Measurements from ENCODE around the gene BCL11B.
"Not testable (repeated sequence)": the region's sequence is repeated elsewhere in the genome, so short reads cannot be mapped to it uniquely, and the experiment has no call there.

Gene BCL11B

GRCh38 chr14:99186956-99187690 lies 84.9 kb downstream of the BCL11B start:
- Histone ChIP-seq H3K4me2 (ENCODE audit: low read depth, low read length, poor library complexity, severe bottlenecking) (no peak overlapping the region), H3F3A (ENCODE audit: insufficient read depth) (no peaks in the 10 kb centered on the region), H3K79me2 (ENCODE audit: insufficient read depth, low read length) (no peaks in the 10 kb centered on the region), H3K27me3 (ENCODE audit: low read length) (no peaks in the 10 kb centered on the region), H3K27ac (ENCODE audit: low read depth, low read length) (no peak overlapping the region), H3K36me3 (ENCODE audit: low read length) (no peaks in the 10 kb centered on the region), H4K20me1 (ENCODE audit: low read depth, low read length) (no peaks in the 10 kb centered on the region), H3K9ac (ENCODE audit: low read length) (no peak overlapping the region), H3K9me3 (ENCODE audit: insufficient read depth, low read length) (no peaks in the 10 kb centered on the region), H2AFZ (ENCODE audit: low read depth, low read length, severe bottlenecking) (no peak overlapping the region), H3K9me2 (replicated peaks; ENCODE audit: insufficient read depth, low read length) (no peaks in the 10 kb centered on the region), H3K4me3 (ENCODE audit: insufficient read depth, low read length, poor library complexity, severe bottlenecking) (no peak overlapping the region)
- TF ChIP-seq EZH2phosphoT487 (conservative IDR thresholded peaks at IDR 0.05; ENCODE audit: low read length), result no peak
- TF ChIP-seq CTCF (IDR thresholded peaks at IDR 0.05; ENCODE audit: insufficient read depth, low read length, poor library complexity, severe bottlenecking), result no peak

DNA sequence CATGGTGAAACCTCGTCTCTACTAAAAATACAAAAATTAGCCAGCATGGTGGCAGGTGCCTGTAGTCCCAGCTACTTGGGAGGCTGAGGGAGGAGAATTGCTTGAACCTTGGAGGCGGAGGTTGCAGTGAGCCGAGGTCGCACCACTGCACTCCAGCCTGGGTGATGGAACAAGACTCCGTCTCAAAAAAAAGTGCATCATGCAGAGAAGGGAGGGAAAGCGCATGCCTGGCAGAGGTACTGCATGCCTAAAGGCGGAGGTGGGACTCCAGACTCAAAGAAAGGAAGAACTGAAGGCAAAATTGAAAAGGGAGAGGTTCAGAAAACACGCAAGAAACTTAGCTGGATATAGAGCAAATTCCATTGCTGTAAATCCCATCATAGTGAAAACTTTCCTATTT lies 85.7 kb downstream of the BCL11B start:
- H3K4me3 ChIP-seq (ENCODE audit: insufficient read depth, low read length, poor library complexity, severe bottlenecking); H3K27ac ChIP-seq (ENCODE audit: low read depth, low read length); H3F3A ChIP-seq (ENCODE audit: insufficient read depth); H2AFZ ChIP-seq (ENCODE audit: low read depth, low read length, severe bottlenecking); H3K9ac ChIP-seq (ENCODE audit: low read length); H3K9me3 ChIP-seq (ENCODE audit: insufficient read depth, low read length); H3K9me2 ChIP-seq (replicated peaks; ENCODE audit: insufficient read depth, low read length); H3K79me2 ChIP-seq (ENCODE audit: insufficient read depth, low read length); H3K27me3 ChIP-seq (ENCODE audit: low read length); H3K36me3 ChIP-seq (ENCODE audit: low read length); H3K4me2 ChIP-seq (ENCODE audit: low read depth, low read length, poor library complexity, severe bottlenecking); H4K20me1 ChIP-seq (ENCODE audit: low read depth, low read length): not testable (repeated sequence)

DNA sequence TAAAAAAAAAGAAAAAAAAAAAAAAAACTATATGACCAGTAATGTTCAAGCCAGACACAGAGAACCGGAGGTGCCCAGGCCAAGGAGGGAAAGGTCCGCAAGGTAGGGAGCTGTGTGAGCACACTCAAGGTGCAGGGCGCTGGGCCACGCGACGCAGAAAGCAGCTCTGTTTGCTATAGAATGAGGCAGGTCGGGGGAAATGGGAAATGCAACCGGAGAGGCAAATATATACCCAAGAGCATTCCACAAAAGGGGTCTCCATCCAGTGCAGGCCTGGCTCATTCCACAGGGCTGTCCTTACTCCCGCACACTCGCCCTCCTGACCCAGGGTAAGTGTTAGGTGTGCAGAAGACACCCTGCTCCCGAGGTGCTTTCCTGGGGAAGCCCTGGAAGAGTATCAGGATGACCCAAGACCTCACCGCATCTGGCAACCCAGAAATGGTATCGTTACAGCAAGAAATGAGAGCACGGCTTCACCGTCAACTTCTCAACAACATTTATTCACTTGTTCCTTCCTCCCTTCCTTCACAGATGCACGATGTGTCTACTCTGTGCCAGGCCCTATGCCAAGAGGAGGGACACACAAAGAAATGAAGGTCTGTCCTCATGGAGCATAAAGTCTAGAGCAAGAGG lies 86.4 kb downstream of the BCL11B start:
- H3F3A ChIP-seq (ENCODE audit: insufficient read depth), result no peaks in the 10 kb centered on the region
- TF ChIP-seq EZH2phosphoT487 (conservative IDR thresholded peaks at IDR 0.05; ENCODE audit: low read length) (no peak), CTCF (IDR thresholded peaks at IDR 0.05; ENCODE audit: insufficient read depth, low read length, poor library complexity, severe bottlenecking) (no peak)
- H2AFZ ChIP-seq (ENCODE audit: low read depth, low read length, severe bottlenecking), result no peak overlapping the region
- H4K20me1 ChIP-seq (ENCODE audit: low read depth, low read length), result no peaks in the 10 kb centered on the region
- H3K27ac ChIP-seq (ENCODE audit: low read depth, low read length), result no peak overlapping the region
- no peak overlapping the region for H3K4me2 ChIP-seq (ENCODE audit: low read depth, low read length, poor library complexity, severe bottlenecking)
- no peaks in the 10 kb centered on the region for H3K79me2 ChIP-seq (ENCODE audit: insufficient read depth, low read length)
- H3K4me3 ChIP-seq (ENCODE audit: insufficient read depth, low read length, poor library complexity, severe bottlenecking), result no peak overlapping the region
- H3K9ac ChIP-seq (ENCODE audit: low read length), result no peak overlapping the region
- no peaks in the 10 kb centered on the region for H3K9me3 ChIP-seq (ENCODE audit: insufficient read depth, low read length)
- no peaks in the 10 kb centered on the region for H3K9me2 ChIP-seq (replicated peaks; ENCODE audit: insufficient read depth, low read length)
- H3K27me3 ChIP-seq (ENCODE audit: low read length), result no peaks in the 10 kb centered on the region
- no peaks in the 10 kb centered on the region for H3K36me3 ChIP-seq (ENCODE audit: low read length)

DNA sequence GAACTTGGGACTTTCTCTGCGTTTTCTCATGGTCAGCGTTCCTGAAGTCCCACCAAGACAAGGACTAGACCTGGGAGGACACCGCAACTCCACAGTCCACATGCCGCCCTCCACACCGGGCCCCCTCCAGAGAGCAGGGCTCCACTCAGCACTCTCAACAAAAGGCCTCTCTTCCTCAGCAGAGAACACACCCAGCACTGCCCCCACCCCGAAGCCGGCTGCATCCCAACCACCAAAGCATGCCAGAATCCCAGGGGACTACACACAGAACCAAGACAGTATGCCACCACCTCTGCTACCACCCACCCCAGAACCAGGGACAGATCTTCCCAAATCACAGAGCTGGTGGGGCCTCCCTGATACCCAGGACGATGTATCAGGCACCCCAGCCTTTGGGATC lies 88.3 kb downstream of the BCL11B start:
- Histone ChIP-seq H2AFZ (ENCODE audit: low read depth, low read length, severe bottlenecking) (no peak overlapping the region), H3K4me2 (ENCODE audit: low read depth, low read length, poor library complexity, severe bottlenecking) (no peak overlapping the region), H3F3A (ENCODE audit: insufficient read depth) (no peaks in the 10 kb centered on the region), H3K79me2 (ENCODE audit: insufficient read depth, low read length) (no peaks in the 10 kb centered on the region), H3K27me3 (ENCODE audit: low read length) (no peaks in the 10 kb centered on the region), H3K36me3 (ENCODE audit: low read length) (no peaks in the 10 kb centered on the region), H3K4me3 (ENCODE audit: insufficient read depth, low read length, poor library complexity, severe bottlenecking) (no peak overlapping the region), H3K9me2 (replicated peaks; ENCODE audit: insufficient read depth, low read length) (no peaks in the 10 kb centered on the region), H3K9me3 (ENCODE audit: insufficient read depth, low read length) (no peaks in the 10 kb centered on the region), H3K27ac (ENCODE audit: low read depth, low read length) (no peak overlapping the region), H3K9ac (ENCODE audit: low read length) (no peak overlapping the region), H4K20me1 (ENCODE audit: low read depth, low read length) (no peaks in the 10 kb centered on the region)
- TF ChIP-seq CTCF (IDR thresholded peaks at IDR 0.05; ENCODE audit: insufficient read depth, low read length, poor library complexity, severe bottlenecking) (no peak), EZH2phosphoT487 (conservative IDR thresholded peaks at IDR 0.05; ENCODE audit: low read length) (no peak)

Measured in SU-DHL-6 (cell line).